Subcutaneous abdominal adipose tissue (tissue), 5 donors: ENCODE data around the gene SLC5A4.
"Not testable (repeated sequence)": the region's sequence is repeated elsewhere in the genome, so short reads cannot be mapped to it uniquely, and the experiment has no call there.

Experiments
- H3K27ac ChIP-seq: one replicate; pipeline ENCODE4 v1.7.0; 2013; ENCODE audit warnings: low read depth, mild to moderate bottlenecking, inconsistent platforms, low read length, moderate library complexity
- H3K27me3 ChIP-seq, 5 donors: one replicate each; pipeline ENCODE4 v1.7.0; 2013; ENCODE audit warnings: low read length in 5 of 5, inconsistent platforms in 1 of 5; ENCODE audit not compliant: control insufficient read depth in 5 of 5, insufficient read depth in 4 of 5
- H3K36me3 ChIP-seq, 5 donors: one replicate each; pipeline ENCODE4 v1.7.0; 2013; ENCODE audit warnings: low read length in 5 of 5; ENCODE audit not compliant: control insufficient read depth in 5 of 5, insufficient read depth in 5 of 5
- H3K4me1 ChIP-seq, 5 donors: one replicate each; pipeline ENCODE4 v1.7.0; 2013; ENCODE audit warnings: low read length in 5 of 5, mild to moderate bottlenecking in 3 of 5, moderate library complexity in 1 of 5; ENCODE audit not compliant: control insufficient read depth in 5 of 5, insufficient read depth in 5 of 5
- H3K4me3 ChIP-seq, 5 donors: one replicate each; pipeline ENCODE4 v1.7.0; 2013; ENCODE audit warnings: low read length in 5 of 5, low read depth in 1 of 5
- H3K9ac ChIP-seq, 5 donors: one replicate each; pipeline ENCODE4 v1.7.0; 2013; ENCODE audit warnings: low read length in 5 of 5, mild to moderate bottlenecking in 4 of 5, moderate library complexity in 3 of 5
- H3K9me3 ChIP-seq, 5 donors: one replicate each; pipeline ENCODE4 v1.7.0; 2013; ENCODE audit warnings: low read length in 5 of 5; ENCODE audit not compliant: control insufficient read depth in 5 of 5
- donor health status: healthy.
- donor health status: healthy.
- donor health status: healthy.
- donor health status: healthy.
- donor health status: healthy.

The SLC5A4 gene

DNA sequence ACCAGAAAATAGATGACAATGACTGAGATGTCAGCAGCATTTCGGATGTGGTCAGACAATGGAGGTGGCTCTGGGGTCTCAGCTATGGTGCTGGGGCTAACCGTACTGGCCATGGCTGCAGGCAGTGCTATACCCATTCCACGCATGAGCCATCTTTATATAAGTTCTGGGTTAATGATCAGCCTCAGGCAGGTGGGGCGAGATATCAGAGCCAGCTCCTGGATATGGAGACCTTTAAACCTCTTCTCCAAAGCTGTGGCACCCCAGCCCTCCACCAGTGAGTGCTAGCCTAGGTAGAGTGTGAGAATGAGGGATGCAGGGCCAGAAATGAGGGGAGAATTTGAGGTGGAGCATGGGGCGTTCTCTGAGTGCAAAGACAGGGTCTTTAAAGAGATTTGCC, at the start of gene SLC5A4:
SLC5A4 (minus strand) TSS at position 131 of the 400 bp plus-strand sequence; CDS start at position 113, 18 bp downstream.
- no peaks in the 10 kb centered on the region for H3K9me3 ChIP-seq
- H3K36me3 ChIP-seq, result no peaks in the 10 kb centered on the region
- no peak within 1 kb of the TSS for H3K4me3 ChIP-seq
- peaks cover 0 to 5% (median under 1%) of the 10 kb centered on the region in 5 donors for H3K27me3 ChIP-seq
- H3K9ac ChIP-seq, result no peak within 1 kb of the TSS
- H3K27ac ChIP-seq, result no peak within 1 kb of the TSS
- H3K4me1 ChIP-seq, result no peaks in the 10 kb centered on the region

DNA sequence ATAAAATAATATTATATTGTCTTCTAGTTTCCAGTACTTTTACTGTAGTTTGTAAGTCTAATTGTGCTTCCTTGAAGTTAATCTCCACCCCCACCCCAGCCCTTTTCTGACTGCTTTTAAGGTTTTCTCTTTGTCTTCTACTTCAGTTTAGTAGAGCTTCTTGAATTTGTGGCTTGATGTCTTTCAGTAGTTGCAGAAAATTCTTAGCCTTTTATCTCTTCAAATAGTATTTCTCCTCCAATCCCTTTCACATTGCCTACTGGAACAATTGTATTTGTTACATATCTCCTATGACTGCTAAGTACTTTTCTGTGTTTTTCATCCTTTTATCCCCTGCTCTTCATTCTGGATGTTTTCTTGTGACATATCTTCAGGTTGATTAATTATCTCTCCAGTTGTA, 38.8 kb upstream of the SLC5A4 start:
- H3K9me3 ChIP-seq, H3K27ac ChIP-seq, H3K36me3 ChIP-seq, H3K27me3 ChIP-seq, H3K4me1 ChIP-seq, H3K4me3 ChIP-seq, H3K9ac ChIP-seq: not testable (repeated sequence)

- no peak overlapping the region for H3K27ac ChIP-seq
- H3K9me3 ChIP-seq, result peaks cover 3 to 9% (median 6%) of the 10 kb centered on the region in 5 donors
- H3K4me1 ChIP-seq, result no peaks in the 10 kb centered on the region
- no peaks in the 10 kb centered on the region for H3K36me3 ChIP-seq
- peaks cover 0 to 7% (median 2%) of the 10 kb centered on the region in 5 donors for H3K27me3 ChIP-seq
- no peak overlapping the region for H3K9ac ChIP-seq
- H3K4me3 ChIP-seq, result no peak overlapping the region
Measured at GRCh38 chr22:32286290-32286840, 31.2 kb upstream of the SLC5A4 start.

DNA sequence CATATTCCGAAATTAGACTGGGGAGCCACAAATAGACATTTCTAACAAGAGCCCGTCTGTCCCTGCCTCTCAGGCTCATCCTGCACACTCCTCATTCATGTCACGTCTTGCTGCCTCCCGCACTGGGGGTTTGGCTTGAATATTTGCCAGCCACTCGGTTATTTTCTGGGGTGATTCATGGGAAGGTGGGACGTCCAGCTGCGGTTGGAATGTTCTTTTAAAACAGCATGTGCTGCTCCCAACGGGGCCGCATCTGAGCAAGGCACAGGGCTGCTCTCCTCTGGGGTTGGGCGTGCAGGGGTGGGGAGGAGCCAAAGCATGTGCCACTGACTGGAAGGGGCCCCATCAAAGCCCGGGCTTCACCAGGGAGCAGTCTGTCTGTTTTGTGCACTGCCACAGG, 25.9 kb upstream of the SLC5A4 start:
- Histone ChIP-seq H3K9me3 (peaks cover under 1 to 6% (median 3%) of the 10 kb centered on the region in 5 donors), H3K9ac (no peak overlapping the region), H3K27me3 (peaks cover 0 to 10% (median 2%) of the 10 kb centered on the region in 5 donors), H3K4me3 (no peak overlapping the region), H3K36me3 (no peaks in the 10 kb centered on the region), H3K4me1 (no peaks in the 10 kb centered on the region), H3K27ac (no peak overlapping the region)

DNA sequence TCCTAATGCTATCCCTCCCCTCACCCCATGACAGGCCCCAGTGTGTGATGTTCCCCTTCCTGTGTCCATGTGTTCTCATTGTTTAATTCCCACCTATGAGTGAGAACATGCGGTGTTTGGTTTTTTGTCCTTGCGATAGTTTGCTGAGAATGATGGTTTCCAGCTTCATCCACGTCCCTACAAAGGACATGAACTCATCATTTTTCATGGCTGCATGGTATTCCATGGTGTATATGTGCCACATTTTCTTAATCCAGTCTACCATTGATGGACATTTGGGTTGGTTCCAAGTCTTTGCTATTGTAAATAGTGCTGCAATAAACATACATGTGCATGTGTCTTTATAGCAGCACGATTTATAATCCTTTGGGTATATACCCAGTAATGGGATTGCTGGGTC, 20.2 kb upstream of the SLC5A4 start:
- H3K4me3 ChIP-seq, H3K27ac ChIP-seq, H3K4me1 ChIP-seq, H3K27me3 ChIP-seq, H3K36me3 ChIP-seq, H3K9ac ChIP-seq, H3K9me3 ChIP-seq: not testable (repeated sequence)

- Histone ChIP-seq H3K27me3 (peaks cover 0 to 9% (median 3%) of the 10 kb centered on the region in 5 donors), H3K36me3 (peaks cover 0 to 3% (median 0%) of the 10 kb centered on the region in 5 donors), H3K4me1 (no peaks in the 10 kb centered on the region), H3K27ac (no peak overlapping the region), H3K9ac (no peak overlapping the region), H3K9me3 (no peaks in the 10 kb centered on the region), H3K4me3 (no peak overlapping the region)
Measured at GRCh38 chr22:32271389-32271788, 16.2 kb upstream of the SLC5A4 start.

GRCh38 chr22:32270641-32271369, 15.7 kb upstream of the SLC5A4 start:
- no peak overlapping the region for H3K27ac ChIP-seq
- no peak overlapping the region for H3K4me3 ChIP-seq

GRCh38 chr22:32269316-32269715, 14.2 kb upstream of the SLC5A4 start:
- Histone ChIP-seq H3K27ac (no peak overlapping the region), H3K9me3 (no peaks in the 10 kb centered on the region), H3K4me3 (no peak overlapping the region), H3K27me3 (peaks cover 0 to 9% (median 3%) of the 10 kb centered on the region in 5 donors), H3K9ac (no peak overlapping the region), H3K36me3 (peaks cover 0 to 3% (median 0%) of the 10 kb centered on the region in 5 donors), H3K4me1 (peaks cover 0 to 3% (median 2%) of the 10 kb centered on the region in 5 donors)

More at GRCh38 chr22:32270641-32271369, 15.7 kb upstream of the SLC5A4 start:
- Histone ChIP-seq H3K36me3 (peaks cover 0 to 3% (median 0%) of the 10 kb centered on the region in 5 donors), H3K27me3 (peaks cover 0 to 9% (median 3%) of the 10 kb centered on the region in 5 donors), H3K4me1 (peaks cover 0 to 3% (median 2%) of the 10 kb centered on the region in 5 donors), H3K9ac (no peak overlapping the region), H3K9me3 (no peaks in the 10 kb centered on the region)

DNA sequence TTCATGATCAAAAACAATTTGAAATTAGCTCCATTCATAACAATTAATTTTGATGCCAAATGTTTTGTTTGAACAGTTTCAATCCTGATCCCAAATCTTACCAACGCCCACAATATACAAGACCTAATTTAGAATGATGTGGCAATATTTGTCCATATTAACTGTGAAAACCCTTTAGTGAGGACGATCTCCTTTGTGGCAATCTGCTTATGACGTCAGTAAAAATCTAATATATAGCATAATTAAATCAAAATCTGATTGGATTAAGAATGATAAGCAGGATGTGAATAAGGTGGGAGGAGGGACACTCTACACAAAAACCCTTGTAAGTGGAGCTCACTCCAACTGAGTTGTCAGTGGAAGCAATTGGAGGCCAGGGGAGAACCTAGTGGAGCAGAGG, 11.9 kb upstream of the SLC5A4 start:
- H3K9me3 ChIP-seq, result no peaks in the 10 kb centered on the region
- no peak overlapping the region for H3K4me3 ChIP-seq
- H3K9ac ChIP-seq, result no peak overlapping the region
- H3K4me1 ChIP-seq, result peaks cover 0 to 3% (median 2%) of the 10 kb centered on the region in 5 donors
- no peak overlapping the region for H3K27ac ChIP-seq
- H3K27me3 ChIP-seq, result peaks cover 0 to 9% (median 3%) of the 10 kb centered on the region in 5 donors
- H3K36me3 ChIP-seq, result peaks cover 0 to 3% (median 0%) of the 10 kb centered on the region in 5 donors
